ENCODE data around the gene THAP10.

GRCh38 chr15:70863450-70864218 lies 28.6 kb downstream of the THAP10 start:
- TF ChIP-seq CTCF (IDR thresholded peaks at IDR 0.05) (no peak), POLR2A (IDR thresholded peaks at IDR 0.05) (no peak)
